Measurements from ENCODE around the gene HNRNPH1.

DNA sequence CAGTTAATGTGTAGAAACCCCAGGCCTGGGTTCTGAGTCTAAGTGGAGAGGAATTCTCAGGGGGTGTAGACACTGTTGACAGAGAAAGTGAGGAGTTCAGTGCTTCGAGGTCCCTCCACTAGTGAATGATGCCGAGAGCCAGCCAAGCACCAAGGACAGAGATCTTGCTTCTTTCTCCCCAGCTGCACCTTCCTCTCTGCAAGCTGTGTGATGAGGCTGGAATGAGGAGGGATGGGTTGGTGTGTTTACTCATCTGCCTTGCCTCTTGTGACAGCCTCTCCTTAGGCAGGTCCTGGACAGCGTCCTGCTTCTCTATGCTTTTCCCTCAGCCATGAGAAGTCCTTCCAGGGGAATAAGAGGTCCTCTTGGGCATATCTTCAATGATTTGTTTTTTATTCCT lies 35.3 kb downstream of the HNRNPH1 start:
- TF ChIP-seq, protein P1, sequence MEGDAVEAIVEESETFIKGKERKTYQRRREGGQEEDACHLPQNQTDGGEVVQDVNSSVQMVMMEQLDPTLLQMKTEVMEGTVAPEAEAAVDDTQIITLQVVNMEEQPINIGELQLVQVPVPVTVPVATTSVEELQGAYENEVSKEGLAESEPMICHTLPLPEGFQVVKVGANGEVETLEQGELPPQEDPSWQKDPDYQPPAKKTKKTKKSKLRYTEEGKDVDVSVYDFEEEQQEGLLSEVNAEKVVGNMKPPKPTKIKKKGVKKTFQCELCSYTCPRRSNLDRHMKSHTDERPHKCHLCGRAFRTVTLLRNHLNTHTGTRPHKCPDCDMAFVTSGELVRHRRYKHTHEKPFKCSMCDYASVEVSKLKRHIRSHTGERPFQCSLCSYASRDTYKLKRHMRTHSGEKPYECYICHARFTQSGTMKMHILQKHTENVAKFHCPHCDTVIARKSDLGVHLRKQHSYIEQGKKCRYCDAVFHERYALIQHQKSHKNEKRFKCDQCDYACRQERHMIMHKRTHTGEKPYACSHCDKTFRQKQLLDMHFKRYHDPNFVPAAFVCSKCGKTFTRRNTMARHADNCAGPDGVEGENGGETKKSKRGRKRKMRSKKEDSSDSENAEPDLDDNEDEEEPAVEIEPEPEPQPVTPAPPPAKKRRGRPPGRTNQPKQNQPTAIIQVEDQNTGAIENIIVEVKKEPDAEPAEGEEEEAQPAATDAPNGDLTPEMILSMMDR (conservative IDR thresholded peaks at IDR 0.05): no peak
- TF ChIP-seq EZH2 (IDR thresholded peaks at IDR 0.05; ENCODE audit: low read depth): no peak
